HEK293 (cell line): Measurements from ENCODE around the gene KCNC4.

Experiments
- EGR2 ChIP-seq: fragments of 450-650 bp; formaldehyde crosslinking; IDR thresholded peaks from 2 replicates; pipeline ENCODE4 v1.5.1; 2016; ENCODE audit warnings: low read depth, missing biosample characterization, missing genetic modification characterization
- GLI2 ChIP-seq: fragments of 450-650 bp; formaldehyde crosslinking; IDR thresholded peaks from 2 replicates; pipeline ENCODE4; 2017; ENCODE audit warnings: missing biosample characterization, missing genetic modification characterization, low read depth, borderline replicate concordance
- GLIS1 ChIP-seq: fragments of 450-650 bp; formaldehyde crosslinking; IDR thresholded peaks from 2 replicates; pipeline ENCODE4 v1.5.1; 2016; ENCODE audit warnings: missing biosample characterization, missing genetic modification characterization
- GLIS2 ChIP-seq: fragments of 450-650 bp; formaldehyde crosslinking; IDR thresholded peaks from 2 replicates; pipeline ENCODE4 v1.5.1; 2016; ENCODE audit warnings: missing biosample characterization, missing genetic modification characterization
- MEIS1 ChIP-seq: sonication (generic); formaldehyde crosslinking; IDR thresholded peaks from 2 replicates; pipeline ENCODE4 v1.8.1; 2022; ENCODE audit warnings: missing genetic modification reagents, mild to moderate bottlenecking, borderline replicate concordance
- PBX3 ChIP-seq: sonication (generic); formaldehyde crosslinking; IDR thresholded peaks from 2 replicates; pipeline ENCODE4 v1.8.1; 2022; ENCODE audit warnings: mild to moderate bottlenecking, moderate library complexity, missing genetic modification reagents
- PRDM1 ChIP-seq: fragments of 450-650 bp; formaldehyde crosslinking; IDR thresholded peaks from 2 replicates; pipeline ENCODE4; 2016; ENCODE audit warnings: missing biosample characterization, missing genetic modification characterization
- PRDM10 ChIP-seq: fragments of 450-650 bp; formaldehyde crosslinking; IDR thresholded peaks from 2 replicates; pipeline ENCODE4 v1.5.1; 2016; ENCODE audit warnings: missing biosample characterization, missing genetic modification characterization
- PRDM6 ChIP-seq: fragments of 450-650 bp; formaldehyde crosslinking; IDR thresholded peaks from 2 replicates; pipeline ENCODE4 v1.5.1; 2017; ENCODE audit warnings: missing biosample characterization, missing genetic modification characterization
- REST ChIP-seq: fragments of 450-650 bp; formaldehyde crosslinking; IDR thresholded peaks from 2 replicates; pipeline ENCODE4 v1.5.1; 2016; ENCODE audit warnings: missing biosample characterization, missing genetic modification characterization
- SP7 ChIP-seq: fragments of 450-650 bp; formaldehyde crosslinking; IDR thresholded peaks from 2 replicates; pipeline ENCODE4 v1.5.1; 2016; ENCODE audit warnings: missing biosample characterization, missing genetic modification characterization
- ZBTB17 ChIP-seq: fragments of 450-650 bp; formaldehyde crosslinking; IDR thresholded peaks from 2 replicates; pipeline ENCODE4 v1.5.1; 2016; ENCODE audit warnings: missing biosample characterization, missing genetic modification characterization
- ZNF10 ChIP-seq: fragments of 450-650 bp; formaldehyde crosslinking; IDR thresholded peaks from 2 replicates; pipeline ENCODE4 v1.5.1; 2017; ENCODE audit warnings: missing biosample characterization, missing genetic modification characterization
- ZNF157 ChIP-seq: fragments of 450-650 bp; formaldehyde crosslinking; IDR thresholded peaks from 2 replicates; pipeline ENCODE4 v1.5.1; 2016; ENCODE audit warnings: missing biosample characterization, missing genetic modification characterization
- ZNF248 ChIP-seq: fragments of 450-650 bp; formaldehyde crosslinking; IDR thresholded peaks from 2 replicates; pipeline ENCODE4 v1.5.1; 2017; ENCODE audit warnings: missing biosample characterization, missing genetic modification characterization
- ZNF280C ChIP-seq: fragments of 450-650 bp; formaldehyde crosslinking; IDR thresholded peaks from 2 replicates; pipeline ENCODE4 v1.5.1; 2016; ENCODE audit warnings: missing biosample characterization, missing genetic modification characterization
- ZNF341 ChIP-seq: fragments of 450-650 bp; formaldehyde crosslinking; IDR thresholded peaks from 2 replicates; pipeline ENCODE4; 2016; ENCODE audit warnings: low read depth, missing biosample characterization, missing genetic modification characterization
- ZNF449 ChIP-seq: fragments of 450-650 bp; formaldehyde crosslinking; IDR thresholded peaks from 2 replicates; pipeline ENCODE4 v1.5.1; 2017; ENCODE audit warnings: missing biosample characterization, mild to moderate bottlenecking, missing genetic modification characterization, moderate library complexity
- ZNF600 ChIP-seq: fragments of 450-650 bp; formaldehyde crosslinking; IDR thresholded peaks from 2 replicates; pipeline ENCODE4 v1.5.1; 2016; ENCODE audit warnings: missing biosample characterization, missing genetic modification characterization
- ZNF639 ChIP-seq: fragments of 450-650 bp; formaldehyde crosslinking; IDR thresholded peaks from 2 replicates; pipeline ENCODE4 v1.5.1; 2016; ENCODE audit warnings: missing biosample characterization, missing genetic modification characterization
- ZNF830 ChIP-seq: fragments of 450-650 bp; IDR thresholded peaks from 2 replicates; pipeline ENCODE4 v1.5.0; 2018; ENCODE audit warnings: missing biosample characterization, missing genetic modification characterization, low read depth, mild to moderate bottlenecking, moderate library complexity
- ZSCAN30 ChIP-seq: fragments of 450-650 bp; IDR thresholded peaks from 2 replicates; pipeline ENCODE4 v1.5.1; 2018; ENCODE audit warnings: missing biosample characterization, mild to moderate bottlenecking, missing genetic modification characterization, moderate library complexity
- ZSCAN5A ChIP-seq: fragments of 450-650 bp; formaldehyde crosslinking; IDR thresholded peaks from 2 replicates; pipeline ENCODE4 v1.5.1; 2016; ENCODE audit warnings: missing biosample characterization, missing genetic modification characterization

Gene KCNC4

GRCh38 chr1:110188035-110188618 is 22.0 kb upstream of the KCNC4 start (continued):
- TF ChIP-seq ZNF830 (tag by site-specific recombination) (no peak), PRDM10 (no peak), ZNF10 (tag by site-specific recombination) (no peak), ZNF341 (tag by site-specific recombination) (peak; percentile 68; the same call in 1 of the 2 replicates), PRDM1 (tag by site-specific recombination) (no peak), MEIS1 (no peak), PBX3 (no peak), ZNF639 (tag by site-specific recombination) (no peak), ZNF280C (no peak), PRDM6 (tag by site-specific recombination) (0 out of 2 replicates have a peak, but pooled peaks have one; percentile 33), ZNF449 (no peak), ZSCAN5A (no peak), EGR2 (tag by site-specific recombination) (no peak), GLI2 (tag by site-specific recombination) (no peak), GLIS1 (tag by site-specific recombination) (no peak), ZSCAN30 (tag by site-specific recombination) (no peak), GLIS2 (peak; percentile 42), SP7 (tag by site-specific recombination) (peak; percentile 84), ZNF600 (no peak), ZNF248 (tag by site-specific recombination) (no peak), ZNF157 (no peak), REST (tag by site-specific recombination) (no peak), ZBTB17 (tag by site-specific recombination) (no peak)
